Retina (tissue), 1 donor: Measurements from ENCODE around the gene BBC3.
A peak's percentile ranks its signal among the peaks of the same experiment; 100 is the strongest.
"Not testable (repeated sequence)": the region's sequence is repeated elsewhere in the genome, so short reads cannot be mapped to it uniquely, and the experiment has no call there.

Experiments used
- DNase-seq: peaks from one replicate; pipeline ENCODE4 v3.0.0-alpha.2; 2016

BBC3 gene

DNA sequence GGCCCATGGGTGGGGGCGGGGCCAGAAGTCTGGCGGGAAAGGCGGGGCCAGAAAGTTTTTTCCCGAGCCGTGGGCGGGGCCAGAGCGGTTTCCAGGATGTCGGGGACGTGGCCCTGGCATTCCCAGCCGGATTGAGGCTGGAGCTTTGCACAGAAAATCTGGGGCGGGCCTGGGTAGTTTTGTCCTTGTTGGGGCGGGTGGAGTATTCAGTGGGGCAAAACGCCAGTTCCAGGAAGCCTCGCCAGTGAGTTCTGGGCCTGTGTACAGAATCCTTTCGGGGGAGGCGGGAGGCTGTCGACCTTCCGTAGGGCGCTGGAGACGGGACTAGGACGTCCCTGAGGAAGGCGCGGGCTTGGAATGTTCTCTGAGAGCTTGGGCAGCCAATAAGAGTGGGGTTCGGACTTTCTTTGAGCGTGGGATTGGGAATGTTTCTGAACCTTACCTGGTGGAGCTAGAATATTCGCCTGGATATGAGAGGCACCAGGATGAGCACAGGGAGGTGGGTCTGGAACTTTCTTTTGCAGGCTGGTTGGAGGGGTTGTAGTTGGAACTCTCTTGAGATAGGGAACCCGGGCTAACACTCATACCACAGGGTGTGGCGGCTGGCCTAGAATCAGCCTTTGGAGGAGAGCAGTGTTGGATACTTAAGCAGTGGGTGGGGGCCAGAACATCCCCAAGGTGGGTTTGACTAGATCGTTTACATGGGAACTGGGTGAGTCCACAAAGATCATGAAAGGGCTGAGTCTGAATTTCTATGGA, 26.6 kb upstream of the BBC3 start:
- no peak for DNase-seq

DNA sequence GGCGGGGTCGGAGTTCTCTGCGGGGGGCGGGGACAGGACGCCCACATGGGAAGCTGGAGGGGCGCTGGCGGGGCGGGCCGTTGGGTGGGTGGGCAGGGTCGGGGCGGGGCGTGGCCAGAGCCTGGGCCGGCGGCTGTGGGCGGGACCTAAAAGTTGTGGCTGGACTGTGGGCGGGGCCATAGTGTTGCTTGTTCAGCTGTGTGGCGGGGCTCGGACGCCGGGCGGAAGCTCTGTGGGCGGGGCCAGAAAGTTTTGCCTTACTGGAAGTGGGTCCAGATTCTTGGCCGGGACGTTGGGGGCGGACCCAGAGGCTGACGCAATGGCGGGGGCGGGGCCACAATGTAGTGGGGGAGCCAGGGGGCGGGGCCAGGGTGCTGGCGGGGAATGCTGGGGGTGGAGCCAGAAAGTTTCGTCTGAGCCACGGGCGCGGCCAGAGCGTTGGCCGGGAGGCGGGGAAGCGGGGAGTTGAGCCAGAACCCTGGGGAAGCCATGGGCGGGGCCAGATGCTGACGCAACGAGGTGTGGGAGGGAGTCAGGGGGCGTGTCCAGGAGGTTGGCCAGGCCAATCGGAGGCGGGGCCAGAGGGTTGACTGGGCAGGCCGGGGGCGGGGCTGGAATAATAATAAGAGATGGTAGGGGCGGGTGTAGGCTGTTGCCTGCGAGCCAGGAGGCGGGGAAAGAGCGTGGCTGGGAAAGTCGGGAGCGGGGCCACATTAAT, 25.9 kb upstream of the BBC3 start:
- DNase-seq, result peak; percentile 96

GRCh38 chr19:47255879-47256692, 25.1 kb upstream of the BBC3 start, which contains the start of gene CCDC9:
Gene CCDC9 (plus strand): TSS chr19:47256525. CDS start chr19:47258401, 1,876 bp downstream.
- DNase-seq, result peak; percentile 96

DNA sequence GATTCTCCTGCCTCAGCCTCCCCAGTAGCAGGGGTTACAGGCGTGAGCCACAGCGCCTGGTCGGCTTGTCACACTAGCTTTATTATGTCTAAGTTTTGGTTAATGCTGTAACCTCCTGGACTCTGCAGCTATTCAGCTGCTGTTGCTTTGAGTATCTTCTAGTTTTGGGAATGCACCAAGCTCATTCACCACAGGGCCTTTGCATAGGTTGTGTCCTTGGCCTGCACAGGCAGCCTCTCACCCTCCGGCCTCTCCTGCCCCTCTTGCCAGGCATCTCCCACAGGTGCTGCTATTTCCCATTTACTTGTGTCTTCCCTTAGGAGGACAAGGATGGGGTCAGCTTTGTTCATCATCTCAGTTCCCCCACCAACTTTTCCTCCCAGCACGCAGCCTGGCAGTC, 23.0 kb upstream of the BBC3 start:
- DNase-seq, result no peak

GRCh38 chr19:47253467-47253881, 22.5 kb upstream of the BBC3 start:
- no peak for DNase-seq

GRCh38 chr19:47253016-47253415, 22.0 kb upstream of the BBC3 start:
- DNase-seq, result not testable (repeated sequence)

- DNase-seq, result peak; percentile 89
Measured at GRCh38 chr19:47247308-47247990, 16.4 kb upstream of the BBC3 start.

- peak; percentile 97 for DNase-seq
Measured at GRCh38 chr19:47243776-47244547, 13.0 kb upstream of the BBC3 start.

- no peak for DNase-seq
Measured at GRCh38 chr19:47243364-47243775, 12.4 kb upstream of the BBC3 start.

DNA sequence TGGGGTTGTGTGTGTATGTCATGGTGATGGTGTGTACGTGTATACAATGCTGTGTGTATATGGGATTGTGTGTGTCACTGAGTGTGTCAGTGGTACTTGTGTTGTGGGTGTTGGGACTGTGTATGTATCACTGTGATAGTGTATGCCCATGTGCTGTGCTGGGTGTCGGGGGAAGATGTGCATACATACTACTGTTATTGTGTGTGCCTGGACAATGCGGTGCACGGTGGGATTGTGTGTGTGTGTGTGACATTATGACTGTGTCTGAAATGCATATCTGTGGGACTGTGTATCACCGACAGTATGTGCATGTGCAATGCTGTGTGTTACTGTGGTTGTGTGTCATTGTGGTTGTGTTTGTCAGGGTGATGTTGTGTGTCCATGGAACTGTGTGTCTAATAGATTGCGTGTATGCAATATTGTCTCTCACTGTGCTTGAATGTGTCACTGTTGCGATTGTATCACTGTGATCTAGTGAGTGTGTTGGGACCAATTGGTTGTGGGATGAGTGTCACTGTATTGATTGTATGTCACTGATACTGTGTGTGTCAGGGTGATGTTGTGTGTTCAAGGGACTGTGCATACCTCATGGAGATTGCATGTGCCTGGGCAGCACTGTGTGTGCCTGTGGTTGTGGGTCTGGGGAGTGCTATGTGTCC, 11.0 kb upstream of the BBC3 start:
- no peak for DNase-seq

DNA sequence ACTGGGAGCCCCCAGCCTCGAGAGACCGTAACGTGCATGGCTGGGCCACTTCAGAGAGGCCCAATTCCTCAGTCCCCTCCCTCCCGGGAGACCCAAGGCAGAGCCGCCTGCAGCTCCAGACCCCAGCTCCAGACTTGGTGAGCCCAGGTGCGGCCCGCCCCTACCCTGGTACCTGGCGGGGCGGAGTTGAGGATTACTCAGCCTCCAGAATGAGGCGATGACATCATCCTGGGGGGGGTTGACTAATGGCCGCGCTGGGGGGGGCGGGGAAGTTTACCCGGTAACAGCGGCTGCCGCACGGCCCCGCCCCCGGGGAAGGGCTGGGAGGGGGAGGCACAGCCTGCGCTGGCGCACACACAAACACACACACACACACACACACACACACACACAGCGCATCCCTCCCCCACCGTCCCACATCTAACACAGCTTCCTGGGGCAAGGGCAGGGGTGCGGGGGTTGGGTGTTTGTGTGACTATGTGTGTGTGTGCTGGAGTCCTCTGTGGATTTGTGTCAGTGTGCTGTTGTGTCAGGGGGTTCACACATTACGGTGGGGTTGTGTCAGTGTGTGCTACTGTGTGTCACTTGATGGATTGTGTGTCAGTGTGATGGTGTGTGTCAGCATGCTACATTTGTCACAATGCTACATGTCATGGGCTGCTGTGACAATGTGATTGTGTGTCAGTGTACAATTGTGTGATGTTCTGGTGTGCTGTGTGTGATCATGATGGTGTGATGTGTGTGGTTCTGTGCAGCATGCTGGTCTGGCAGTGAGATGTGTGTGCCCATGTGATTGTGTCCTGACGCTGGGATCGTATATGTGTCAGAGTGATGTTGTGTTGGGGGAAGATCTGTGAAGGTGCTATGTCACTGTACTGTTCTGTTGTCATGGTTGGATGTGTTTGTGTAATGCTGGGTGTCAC, 10.3 kb upstream of the BBC3 start:
- peak; percentile 32 for DNase-seq

DNA sequence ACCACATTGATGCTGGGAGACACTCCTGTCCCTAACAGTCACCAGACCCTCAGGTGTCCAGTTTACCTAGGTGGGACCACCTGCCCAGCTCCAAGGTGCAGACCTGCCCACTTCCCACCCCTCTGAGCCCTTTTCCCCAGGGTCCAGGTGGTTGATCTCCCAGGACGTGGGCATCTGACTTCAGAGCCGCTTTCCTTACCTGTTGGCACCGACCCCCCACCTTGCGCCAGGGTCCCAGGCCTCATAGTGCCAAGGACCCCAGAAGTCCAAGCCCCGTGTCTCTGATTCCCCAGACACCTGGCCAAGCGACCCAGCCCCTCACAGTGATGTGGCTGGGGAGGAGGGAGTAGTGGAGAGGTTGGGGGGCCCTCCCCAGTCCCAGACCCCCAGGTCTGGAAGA, 9.6 kb upstream of the BBC3 start:
- no peak for DNase-seq

- peak; percentile 77 for DNase-seq
Measured at GRCh38 chr19:47239610-47240296, 8.8 kb upstream of the BBC3 start.

DNA sequence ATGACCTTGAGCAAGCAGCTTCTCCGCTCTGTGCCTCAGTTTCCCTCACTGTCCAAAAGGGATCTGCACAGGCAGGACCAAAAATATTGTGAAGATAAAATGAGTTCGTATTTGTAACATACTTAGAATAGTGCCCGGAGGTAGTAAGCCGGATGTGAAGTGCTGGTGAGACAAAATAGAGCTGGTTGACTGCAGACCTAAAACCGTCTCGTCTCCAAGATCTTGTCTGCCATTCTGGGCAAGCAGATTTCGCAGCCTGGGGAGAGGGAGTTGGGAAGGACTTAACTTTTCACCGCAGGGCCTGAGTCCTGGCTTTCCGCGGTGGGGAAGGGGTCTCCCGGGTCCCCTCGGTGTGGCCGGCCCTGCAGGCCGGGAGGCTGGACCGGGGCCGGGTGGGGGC, 8.2 kb upstream of the BBC3 start:
- DNase-seq, result no peak

DNA sequence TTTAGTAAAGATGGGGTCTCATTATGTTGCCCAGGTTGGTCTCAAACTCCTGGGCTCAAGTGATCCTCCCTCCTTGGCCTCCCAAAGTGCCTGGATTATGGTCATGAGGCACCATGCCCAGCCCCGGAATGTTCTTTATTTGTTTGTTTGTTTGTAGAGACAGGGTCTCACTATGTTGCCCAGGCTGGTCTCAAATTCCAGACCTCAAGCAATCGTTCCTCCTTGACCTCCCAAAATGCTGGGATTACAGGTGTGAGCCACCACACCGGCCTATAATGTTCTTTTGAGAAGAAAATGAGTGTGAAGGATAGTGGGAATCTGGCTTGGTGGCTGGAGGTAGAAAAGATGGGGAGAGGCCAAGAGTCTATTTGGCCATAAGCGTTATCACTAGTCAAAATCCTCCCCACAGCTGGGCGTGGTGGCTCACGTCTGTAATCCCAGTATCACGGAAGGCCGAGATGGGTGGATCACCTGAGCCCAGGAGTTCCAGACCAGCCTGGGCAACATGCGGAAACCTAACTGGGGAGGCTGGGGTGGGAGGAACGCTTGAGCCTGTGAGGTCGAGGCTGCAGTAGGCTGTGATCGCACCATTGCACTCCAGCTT, 5.2 kb upstream of the BBC3 start:
- DNase-seq, result no peak

- DNase-seq, result no peak
Measured at GRCh38 chr19:47232422-47233211, 1.6 kb upstream of the BBC3 start.

- DNase-seq, result peak; percentile 71
Measured at GRCh38 chr19:47231215-47232054, 436 bp upstream of the BBC3 start.
